CD4-positive, CD25-positive, alpha-beta regulatory T cell (primary cell): ENCODE data around the gene ABLIM3. TPM values are rescaled to one million over a fixed set of nuclear protein-coding genes. Genes with fewer than 3 reads are reported as not detected.

Experiments
- ATAC-seq, 2 donors: fragments of 150-1000 bp; cut with Tn5 transposase; one replicate each; pipeline ENCODE4 v1.10.0; 2021; ENCODE audit warnings: low read depth in 2 of 2, moderate number of reproducible peaks in 2 of 2, moderate library complexity in 1 of 2
- DNase-seq, 3 donors: peaks; one replicate each; pipeline versions ENCODE4 v3.0.0 to v3.0.0-alpha.2; 2012 to 2022; ENCODE audit warnings: mixed read lengths in 1 of 3
- H3K27ac ChIP-seq: one replicate; pipeline ENCODE4 v1.7.0; 2013; ENCODE audit warnings: mild to moderate bottlenecking, low read length; ENCODE audit not compliant: insufficient read depth, poor library complexity, severe bottlenecking
- H3K27me3 ChIP-seq: one replicate; pipeline ENCODE4 v1.7.0; 2013; ENCODE audit warnings: low read length; ENCODE audit not compliant: control insufficient read depth, insufficient read depth
- H3K36me3 ChIP-seq: one replicate; pipeline ENCODE4 v1.7.0; 2013; ENCODE audit warnings: mild to moderate bottlenecking, low read length, moderate library complexity; ENCODE audit not compliant: control insufficient read depth, insufficient read depth
- H3K4me1 ChIP-seq: 2 replicates; pipeline ENCODE4 v1.7.0; 2013; ENCODE audit warnings: mild to moderate bottlenecking, low read length; ENCODE audit not compliant: insufficient read depth, control insufficient read depth, poor library complexity, severe bottlenecking
- H3K4me3 ChIP-seq: one replicate; pipeline ENCODE4 v1.7.0; 2013; ENCODE audit warnings: low read depth, mild to moderate bottlenecking, low read length, moderate library complexity
- H3K9me3 ChIP-seq, 2 experiments: 1 replicate in 1 of 2; 2 replicates in 1 of 2; pipeline ENCODE4 v1.7.0; 2013; ENCODE audit warnings: low read length in 2 of 2, mild to moderate bottlenecking in 1 of 2, moderate library complexity in 1 of 2; ENCODE audit not compliant: control insufficient read depth in 2 of 2
- H3K27ac Mint-ChIP-seq, 3 donors: one replicate each; pipeline ENCODE4 v1.8.0; 2020 to 2022; ENCODE audit warnings: mild to moderate bottlenecking in 3 of 3, mixed read lengths in 3 of 3, moderate library complexity in 2 of 3
- H3K27me3 Mint-ChIP-seq: one replicate; pipeline ENCODE4 v1.8.0; 2022; ENCODE audit warnings: mild to moderate bottlenecking, mixed read lengths
- H3K36me3 Mint-ChIP-seq: one replicate; pipeline ENCODE4 v1.8.0; 2020; ENCODE audit warnings: mixed read lengths
- H3K4me1 Mint-ChIP-seq, 4 donors: one replicate each; pipeline ENCODE4 v1.8.0; 2020 to 2022; ENCODE audit warnings: mixed read lengths in 4 of 4, mild to moderate bottlenecking in 1 of 4
- H3K4me3 Mint-ChIP-seq, 4 donors: one replicate each; pipeline ENCODE4 v1.8.0; 2020 to 2022; ENCODE audit warnings: mild to moderate bottlenecking in 4 of 4, mixed read lengths in 4 of 4, moderate library complexity in 3 of 4
- H3K9me3 Mint-ChIP-seq, 7 donors: one replicate each; pipeline ENCODE4 v1.8.0; 2020 to 2022; ENCODE audit warnings: mixed read lengths in 7 of 7, mild to moderate bottlenecking in 3 of 7, moderate library complexity in 2 of 7
- polyA plus RNA-seq, 4 donors: library from polyadenylated mRNA; unstranded; fragments of 300-500 nt; fragmentation: Illumina TruSeq; gene quantifications; one replicate each; pipeline ENCODE4 v1.2.3, GENCODE V29; 2021
- total RNA-seq: library from RNA; stranded (reverse); gene quantifications from one replicate; pipeline ENCODE4 v1.2.3, GENCODE V29; 2022

The ABLIM3 gene
- total and polyA plus RNA-seq, 5 donors from 2014 or later = 0.29 to 1.8 (median 0.44) TPM; not detected in 2

DNA sequence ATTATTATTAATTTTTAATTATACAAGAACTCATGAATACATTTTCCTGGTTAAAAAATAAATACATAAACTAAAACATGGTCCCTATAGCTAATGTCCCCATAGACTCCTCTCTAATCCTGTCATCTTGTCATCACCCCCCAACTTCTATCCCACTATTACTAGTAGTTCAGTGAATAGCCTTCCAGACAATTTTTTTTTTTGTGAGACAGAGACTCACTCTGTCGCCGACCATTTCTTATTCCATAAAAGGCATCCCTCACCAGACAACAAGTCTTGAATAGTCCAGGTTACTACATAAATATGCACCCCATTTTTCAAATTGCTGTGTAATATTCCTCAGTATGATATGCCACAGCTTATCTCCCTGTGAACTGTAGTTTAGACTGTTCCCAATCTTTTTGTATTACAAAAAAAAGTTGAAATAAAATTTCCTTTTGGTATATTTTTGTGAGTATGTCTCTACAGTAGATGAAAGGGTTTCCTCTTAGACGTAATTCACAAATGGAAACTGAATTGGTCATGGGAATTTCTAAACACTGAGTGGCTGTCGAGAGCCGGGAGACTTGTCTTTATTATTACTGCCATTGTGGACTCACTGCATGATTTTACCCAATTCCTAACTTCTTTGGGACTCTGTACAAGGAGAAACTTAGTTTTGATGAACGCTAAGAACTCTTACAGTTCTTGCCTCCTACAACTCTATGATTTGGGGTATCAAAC is 6.4 kb upstream of the ABLIM3 start:
- Mint-ChIP-seq H3K36me3 (no peaks in the 10 kb centered on the region), H3K4me3 (no peak overlapping the region), H3K4me1 (no peaks in the 10 kb centered on the region), H3K27me3 (peaks cover 24% of the 10 kb centered on the region), H3K9me3 (no peaks in the 10 kb centered on the region), H3K27ac (no peak overlapping the region)
- DNase-seq (no peak), ATAC-seq (no peak)
- Histone ChIP-seq H3K27me3 (peaks cover 14% of the 10 kb centered on the region), H3K4me3 (no peak overlapping the region), H3K36me3 (no peaks in the 10 kb centered on the region), H3K27ac (no peak overlapping the region), H3K4me1 (no peaks in the 10 kb centered on the region), H3K9me3 (no peaks in the 10 kb centered on the region)

DNA sequence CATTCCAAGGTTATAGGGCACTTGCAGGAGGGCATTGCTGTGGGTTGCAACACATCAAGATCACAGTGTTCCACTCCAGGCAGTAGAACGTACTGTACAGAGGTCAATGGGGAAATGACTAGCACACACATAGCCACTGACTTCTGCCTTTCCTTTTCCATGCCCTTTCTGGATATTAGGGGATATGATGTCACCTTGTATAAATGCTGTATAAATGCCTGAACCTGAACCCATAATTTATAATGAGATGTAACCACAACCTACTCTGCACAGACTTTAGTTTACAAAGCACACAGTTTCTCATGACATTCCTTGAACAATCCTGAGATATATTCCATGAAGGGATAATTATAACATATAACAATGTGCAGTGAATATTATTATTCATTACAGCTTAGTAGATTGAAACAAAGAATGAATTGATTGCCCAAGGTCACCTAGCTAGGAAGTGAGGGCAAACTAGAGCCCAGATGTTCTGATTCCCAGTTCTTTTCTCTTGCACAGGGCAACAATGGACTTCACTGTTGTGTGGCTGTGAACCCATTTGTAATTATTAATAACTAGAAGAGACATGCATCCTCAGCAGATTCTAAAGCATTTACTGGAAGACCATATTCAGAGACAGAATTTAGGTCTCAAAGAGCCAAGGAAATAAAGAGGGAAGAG is 5.6 kb upstream of the ABLIM3 start:
- Mint-ChIP-seq H3K4me1 (no peaks in the 10 kb centered on the region), H3K36me3 (no peaks in the 10 kb centered on the region), H3K4me3 (no peak overlapping the region), H3K27me3 (peaks cover 32% of the 10 kb centered on the region), H3K27ac (no peak overlapping the region), H3K9me3 (no peaks in the 10 kb centered on the region)
- ATAC-seq (no peak), DNase-seq (no peak)
- Histone ChIP-seq H3K36me3 (no peaks in the 10 kb centered on the region), H3K4me3 (no peak overlapping the region), H3K4me1 (no peaks in the 10 kb centered on the region), H3K27me3 (peaks cover 14% of the 10 kb centered on the region), H3K9me3 (no peaks in the 10 kb centered on the region), H3K27ac (no peak overlapping the region)

DNA sequence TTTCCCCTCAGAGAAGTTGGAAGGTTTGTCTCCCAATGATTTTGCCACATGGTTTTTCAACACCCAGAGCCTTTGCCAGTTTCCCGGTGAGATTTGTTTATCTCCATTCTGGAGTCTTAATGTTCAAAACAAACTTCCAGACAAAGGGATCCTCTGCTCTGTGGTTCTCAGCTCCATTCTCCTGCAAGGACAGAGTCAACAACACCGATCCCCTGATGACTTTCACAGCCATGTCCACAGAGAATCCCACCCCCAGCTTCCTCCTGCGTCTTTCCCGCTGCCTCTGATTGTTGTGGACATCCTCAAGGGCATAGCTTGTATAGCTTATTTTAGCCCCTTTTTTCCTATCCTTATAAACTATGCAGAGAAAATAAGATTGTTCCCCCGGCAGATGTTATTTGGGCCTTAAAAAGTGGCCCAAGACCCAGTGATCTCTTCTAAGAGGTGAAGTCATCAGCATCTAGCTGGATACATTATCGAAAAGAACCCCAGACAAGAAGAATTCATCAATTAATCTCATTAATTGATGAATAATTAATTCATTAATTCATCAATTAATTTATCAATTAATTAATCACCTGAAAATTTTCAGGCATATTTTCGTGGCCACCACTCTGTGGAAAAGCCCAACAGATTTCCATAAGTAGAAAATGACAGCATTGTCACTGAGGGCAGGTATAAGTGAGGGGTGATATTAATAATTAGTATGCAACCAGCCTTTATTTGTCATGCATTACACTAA is 2.9 kb upstream of the ABLIM3 start:
- no peaks in the 10 kb centered on the region for H3K9me3 Mint-ChIP-seq
- peaks cover 43% of the 10 kb centered on the region for H3K27me3 Mint-ChIP-seq
- H3K4me3 Mint-ChIP-seq = no peak overlapping the region
- Histone ChIP-seq H3K4me1 (peaks cover 10% of the 10 kb centered on the region), H3K4me3 (no peak overlapping the region), H3K27ac (no peak overlapping the region), H3K36me3 (no peaks in the 10 kb centered on the region), H3K27me3 (peaks cover 16% of the 10 kb centered on the region), H3K9me3 (no peaks in the 10 kb centered on the region)
- no peaks in the 10 kb centered on the region for H3K36me3 Mint-ChIP-seq
- DNase-seq (no peak), ATAC-seq (no peak)
- no peak overlapping the region for H3K27ac Mint-ChIP-seq
- peaks cover 0 to 2% (median 0%) of the 10 kb centered on the region in 4 donors for H3K4me1 Mint-ChIP-seq

GRCh38 chr5:149140197-149141002 is 893 bp upstream of the ABLIM3 start:
- no peaks in the 10 kb centered on the region for H3K9me3 ChIP-seq
- no peak for ATAC-seq
- H3K27ac ChIP-seq = no peak overlapping the region
- no peaks in the 10 kb centered on the region for H3K36me3 ChIP-seq
- Mint-ChIP-seq H3K27ac (no peak overlapping the region), H3K4me3 (peak overlapping the region; percentile 29 to 76 (median 58)), H3K4me1 (peaks cover 0 to 4% (median under 1%) of the 10 kb centered on the region in 4 donors), H3K9me3 (peaks cover 0 to 3% (median 0%) of the 10 kb centered on the region in 7 donors), H3K27me3 (peaks cover 52% of the 10 kb centered on the region), H3K36me3 (no peaks in the 10 kb centered on the region)
- H3K4me1 ChIP-seq = peaks cover 10% of the 10 kb centered on the region
- DNase-seq = no peak
- peaks cover 17% of the 10 kb centered on the region for H3K27me3 ChIP-seq
- no peak overlapping the region for H3K4me3 ChIP-seq

GRCh38 chr5:149141957-149142851 is 911 bp downstream of the ABLIM3 start:
- peaks cover 54% of the 10 kb centered on the region for H3K27me3 Mint-ChIP-seq
- Histone ChIP-seq H3K9me3 (no peaks in the 10 kb centered on the region), H3K4me1 (peaks cover 10% of the 10 kb centered on the region), H3K27me3 (peaks cover 5% of the 10 kb centered on the region), H3K4me3 (no peak overlapping the region), H3K36me3 (no peaks in the 10 kb centered on the region), H3K27ac (no peak overlapping the region)
- no peak for DNase-seq
- H3K4me3 Mint-ChIP-seq = peak overlapping the region in 3 of 4 donors; percentile 48 to 62 (median 59)
- peaks cover 0 to 4% (median under 1%) of the 10 kb centered on the region in 4 donors for H3K4me1 Mint-ChIP-seq
- no peak overlapping the region for H3K27ac Mint-ChIP-seq
- H3K36me3 Mint-ChIP-seq = no peaks in the 10 kb centered on the region
- peaks cover 0 to 9% (median 0%) of the 10 kb centered on the region in 7 donors for H3K9me3 Mint-ChIP-seq
- no peak for ATAC-seq

GRCh38 chr5:149143470-149143869 is 2.2 kb downstream of the ABLIM3 start:
- DNase-seq (no peak), ATAC-seq (no peak)
- Mint-ChIP-seq H3K4me1 (peaks cover 0 to 4% (median under 1%) of the 10 kb centered on the region in 4 donors), H3K27ac (no peak overlapping the region), H3K36me3 (no peaks in the 10 kb centered on the region), H3K4me3 (peak overlapping the region in 1 of 4 donors; percentile 62), H3K9me3 (peaks cover 0 to 9% (median 0%) of the 10 kb centered on the region in 7 donors), H3K27me3 (peaks cover 49% of the 10 kb centered on the region)
- H3K36me3 ChIP-seq = no peaks in the 10 kb centered on the region
- H3K27me3 ChIP-seq = peaks cover 6% of the 10 kb centered on the region
- H3K4me3 ChIP-seq = no peak overlapping the region
- no peaks in the 10 kb centered on the region for H3K9me3 ChIP-seq
- peaks cover 10% of the 10 kb centered on the region for H3K4me1 ChIP-seq
- H3K27ac ChIP-seq = no peak overlapping the region
